BLaER1 treated with 17β-estradiol and CSF1 and Interleukin-3, amounts not matched to agents 10 nM and 100 nM (cell line): ENCODE data around the gene HINFP.
A peak's percentile ranks its signal among the peaks of the same experiment; 100 is the strongest.

Experiments used
- H3K27ac ChIP-seq, 11 experiments: shearing (Covaris generic); formaldehyde crosslinking; 2 replicates each; pipeline ENCODE4 v1.8.1; 2022
- H3K27me3 ChIP-seq, 11 experiments: shearing (Covaris generic); formaldehyde crosslinking; 2 replicates each; pipeline ENCODE4 v1.8.1; 2022
- H3K36me3 ChIP-seq, 11 experiments: shearing (Covaris generic); formaldehyde crosslinking; 2 replicates each; pipeline ENCODE4 v1.8.1; 2022
- H3K4me1 ChIP-seq, 10 experiments: shearing (Covaris generic); formaldehyde crosslinking; 2 replicates each; pipeline ENCODE4 v1.8.1; 2022
- H3K4me2 ChIP-seq, 11 experiments: shearing (Covaris generic); formaldehyde crosslinking; 2 replicates each; pipeline ENCODE4 v1.8.1; 2022
- H3K4me3 ChIP-seq, 10 experiments: shearing (Covaris generic); formaldehyde crosslinking; 2 replicates each; pipeline ENCODE4 v1.8.1; 2022
- H3K9ac ChIP-seq, 11 experiments: shearing (Covaris generic); formaldehyde crosslinking; 2 replicates each; pipeline ENCODE4 v1.8.1; 2022
- H3K9me3 ChIP-seq, 11 experiments: shearing (Covaris generic); formaldehyde crosslinking; replicated peaks in 1 of 11; 2 replicates each; pipeline ENCODE4 v1.8.1; 2022
- H4K20me1 ChIP-seq, 11 experiments: shearing (Covaris generic); formaldehyde crosslinking; 2 replicates each; pipeline ENCODE4 v1.8.1; 2022
- Cebpa-rat ChIP-seq, 11 experiments: shearing (Covaris generic); IDR thresholded peaks; 2 replicates each; pipeline ENCODE4 v1.8.1; 2022

HINFP gene

GRCh38 chr11:119153049-119153818 lies 31.9 kb downstream of the HINFP start:
- Histone ChIP-seq H3K4me2 (no peak overlapping the region), H3K27me3 (peaks cover 31 to 44% (median 40%) of the 10 kb centered on the region in 11 experiments), H3K4me1 (peaks cover 11 to 33% (median 21%) of the 10 kb centered on the region in 10 experiments), H3K9ac (no peak overlapping the region), H3K9me3 (no peaks in the 10 kb centered on the region), H3K36me3 (no peaks in the 10 kb centered on the region), H3K27ac (no peak overlapping the region), H4K20me1 (peaks cover 0 to 22% (median 2%) of the 10 kb centered on the region in 11 experiments; a peak in 6 of 22 replicates), H3K4me3 (no peak overlapping the region)
- TF ChIP-seq Cebpa-rat (IDR thresholded peaks at IDR 0.05) = no peak

DNA sequence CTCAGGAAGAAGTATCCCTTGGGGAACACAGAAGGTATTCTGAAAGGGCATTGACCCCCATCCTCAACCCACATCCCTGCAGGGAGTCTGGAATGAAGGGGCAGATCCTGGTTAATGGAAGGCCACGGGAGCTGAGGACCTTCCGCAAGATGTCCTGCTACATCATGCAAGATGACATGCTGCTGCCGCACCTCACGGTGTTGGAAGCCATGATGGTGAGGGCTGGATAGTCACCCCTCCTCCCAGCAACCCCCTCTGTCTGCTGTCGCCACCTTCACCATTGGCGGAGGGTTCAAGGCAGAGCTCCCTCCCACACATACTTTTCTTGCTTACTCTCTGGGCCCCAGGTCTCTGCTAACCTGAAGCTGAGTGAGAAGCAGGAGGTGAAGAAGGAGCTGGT lies 32.8 kb downstream of the HINFP start:
- no peak for TF ChIP-seq Cebpa-rat (IDR thresholded peaks at IDR 0.05)
- no peak overlapping the region for H3K4me2 ChIP-seq
- H3K36me3 ChIP-seq = no peaks in the 10 kb centered on the region
- H3K4me1 ChIP-seq = peaks cover 6 to 24% (median 12%) of the 10 kb centered on the region in 10 experiments
- peaks cover 22 to 35% (median 31%) of the 10 kb centered on the region in 11 experiments for H3K27me3 ChIP-seq
- no peaks in the 10 kb centered on the region for H3K9me3 ChIP-seq
- no peak overlapping the region for H3K9ac ChIP-seq
- H3K4me3 ChIP-seq = no peak overlapping the region
- H4K20me1 ChIP-seq = peaks cover 0 to 16% (median 0%) of the 10 kb centered on the region in 11 experiments; a peak in 4 of 22 replicates
- no peak overlapping the region for H3K27ac ChIP-seq

DNA sequence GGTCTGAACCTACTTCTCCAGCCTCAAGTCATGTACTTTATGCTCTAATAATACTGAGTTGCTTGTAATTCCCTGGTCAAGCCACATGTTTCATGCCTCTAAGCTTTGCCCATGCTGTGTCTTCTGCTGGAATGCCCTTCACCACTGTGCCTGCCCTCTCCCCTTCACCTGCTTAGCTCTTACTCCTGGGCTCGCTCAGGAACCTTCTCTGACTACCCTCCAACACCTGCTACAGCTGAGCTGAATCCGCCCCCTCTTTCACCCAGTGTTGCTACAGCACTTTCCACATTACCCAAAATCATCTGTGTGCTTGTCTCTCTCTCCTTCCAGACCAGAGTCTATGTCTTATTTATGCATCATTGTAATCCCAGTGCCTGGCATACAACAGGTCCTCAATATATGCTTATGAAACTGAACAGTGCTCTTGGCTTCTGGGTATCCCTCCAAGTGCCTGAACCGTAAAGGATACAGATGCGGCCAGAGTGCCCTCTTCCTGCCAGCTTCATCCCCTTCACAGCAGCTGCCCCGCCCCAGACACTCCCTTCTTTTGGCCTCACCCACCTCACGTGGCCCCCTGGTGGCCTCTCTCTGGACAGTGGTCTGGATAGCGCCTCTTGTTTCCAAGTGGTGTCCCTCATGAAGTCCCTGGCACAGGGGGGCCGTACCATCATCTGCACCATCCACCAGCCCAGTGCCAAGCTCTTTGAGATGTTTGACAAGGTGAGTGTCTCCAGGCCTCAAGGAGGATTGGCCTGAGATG lies 34.5 kb downstream of the HINFP start:
- H3K36me3 ChIP-seq = no peaks in the 10 kb centered on the region
- 0 out of 22 replicates have a peak overlapping the region, but pooled peaks of 1 of the 11 experiments have one; percentile 6 for H3K4me2 ChIP-seq
- no peak overlapping the region for H3K9ac ChIP-seq
- no peaks in the 10 kb centered on the region for H3K9me3 ChIP-seq
- H3K4me1 ChIP-seq = peaks cover 0 to 8% (median 0%) of the 10 kb centered on the region in 10 experiments; a peak in 3 of 20 replicates
- peaks cover 0 to 1% (median 0%) of the 10 kb centered on the region in 11 experiments; a peak in 2 of 22 replicates for H4K20me1 ChIP-seq
- no peak overlapping the region for H3K4me3 ChIP-seq
- H3K27me3 ChIP-seq = peaks cover 4 to 18% (median 14%) of the 10 kb centered on the region in 11 experiments
- H3K27ac ChIP-seq = no peak overlapping the region
- no peak for TF ChIP-seq Cebpa-rat (IDR thresholded peaks at IDR 0.05)

DNA sequence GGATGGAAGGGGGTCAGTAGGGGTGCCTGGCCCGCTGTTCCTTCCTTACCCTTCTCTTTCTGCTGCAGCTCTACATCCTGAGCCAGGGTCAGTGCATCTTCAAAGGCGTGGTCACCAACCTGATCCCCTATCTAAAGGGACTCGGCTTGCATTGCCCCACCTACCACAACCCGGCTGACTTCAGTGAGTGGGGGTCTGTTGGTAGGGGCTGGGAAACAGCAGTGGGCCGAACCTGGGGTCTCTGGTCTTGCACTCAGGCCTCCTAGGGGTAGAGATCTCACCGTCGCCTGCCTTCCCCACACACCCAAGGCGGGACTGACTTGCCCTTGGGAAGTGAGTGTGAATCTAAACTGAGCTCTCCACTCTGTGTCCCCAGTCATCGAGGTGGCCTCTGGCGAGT lies 35.1 kb downstream of the HINFP start:
- H3K27me3 ChIP-seq = peaks cover 0 to 12% (median 8%) of the 10 kb centered on the region in 11 experiments; a peak in 15 of 22 replicates
- H3K9me3 ChIP-seq = no peaks in the 10 kb centered on the region
- no peaks in the 10 kb centered on the region; a peak in 1 of 22 replicates for H4K20me1 ChIP-seq
- TF ChIP-seq Cebpa-rat (IDR thresholded peaks at IDR 0.05) = no peak
- no peak overlapping the region for H3K4me3 ChIP-seq
- H3K4me1 ChIP-seq = peaks cover 0 to 8% (median 0%) of the 10 kb centered on the region in 10 experiments; a peak in 3 of 20 replicates
- no peak overlapping the region for H3K4me2 ChIP-seq
- no peak overlapping the region for H3K9ac ChIP-seq
- H3K27ac ChIP-seq = no peak overlapping the region
- no peaks in the 10 kb centered on the region for H3K36me3 ChIP-seq

DNA sequence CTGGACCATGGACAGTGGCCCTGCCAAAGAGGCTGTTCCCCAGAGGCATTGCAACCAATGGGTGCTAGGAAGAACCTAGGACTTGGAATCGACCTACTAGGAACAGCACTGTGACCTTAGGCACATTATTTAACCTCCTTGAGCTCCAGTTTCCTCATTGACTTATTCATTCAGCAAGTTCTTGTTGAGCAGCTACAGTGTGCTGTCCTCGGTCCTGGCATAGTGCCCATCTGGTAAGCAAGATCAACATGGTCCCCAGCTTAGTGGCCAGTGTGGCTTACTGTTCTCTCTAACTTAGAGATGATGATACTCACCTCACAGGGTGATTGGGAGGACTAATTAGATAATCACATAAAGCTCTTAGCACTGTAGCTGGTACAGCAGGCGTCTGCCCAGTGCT lies 35.7 kb downstream of the HINFP start:
- Histone ChIP-seq H3K4me2 (no peak overlapping the region), H3K9ac (no peak overlapping the region), H3K27me3 (peaks cover 0 to 6% (median 2%) of the 10 kb centered on the region in 11 experiments; a peak in 7 of 22 replicates), H3K36me3 (no peaks in the 10 kb centered on the region), H3K27ac (no peak overlapping the region), H3K4me1 (peaks cover 0 to 8% (median 0%) of the 10 kb centered on the region in 10 experiments; a peak in 3 of 20 replicates), H3K9me3 (no peaks in the 10 kb centered on the region), H4K20me1 (no peaks in the 10 kb centered on the region; a peak in 1 of 22 replicates), H3K4me3 (no peak overlapping the region)
- no peak for TF ChIP-seq Cebpa-rat (IDR thresholded peaks at IDR 0.05)

- no peak overlapping the region for H3K4me3 ChIP-seq
- H3K36me3 ChIP-seq = no peaks in the 10 kb centered on the region
- H3K9ac ChIP-seq = no peak overlapping the region
- H4K20me1 ChIP-seq = no peaks in the 10 kb centered on the region
- no peak for TF ChIP-seq Cebpa-rat (IDR thresholded peaks at IDR 0.05)
- H3K4me1 ChIP-seq = peaks cover 0 to 8% (median 0%) of the 10 kb centered on the region in 10 experiments; a peak in 3 of 20 replicates
- no peaks in the 10 kb centered on the region for H3K27me3 ChIP-seq
- H3K4me2 ChIP-seq = no peak overlapping the region
- no peak overlapping the region for H3K27ac ChIP-seq
- no peaks in the 10 kb centered on the region for H3K9me3 ChIP-seq
Measured at GRCh38 chr11:119158467-119158866, 37.1 kb downstream of the HINFP start.

GRCh38 chr11:119160151-119160550 lies 38.8 kb downstream of the HINFP start:
- no peaks in the 10 kb centered on the region for H3K36me3 ChIP-seq
- no peak overlapping the region for H3K4me2 ChIP-seq
- H3K27me3 ChIP-seq = no peaks in the 10 kb centered on the region
- H4K20me1 ChIP-seq = no peaks in the 10 kb centered on the region
- no peaks in the 10 kb centered on the region for H3K9me3 ChIP-seq
- H3K9ac ChIP-seq = no peak overlapping the region
- no peak overlapping the region for H3K4me3 ChIP-seq
- TF ChIP-seq Cebpa-rat (IDR thresholded peaks at IDR 0.05) = no peak
- H3K27ac ChIP-seq = no peak overlapping the region
- H3K4me1 ChIP-seq = peaks cover 0 to 8% (median 0%) of the 10 kb centered on the region in 10 experiments; a peak in 3 of 20 replicates

DNA sequence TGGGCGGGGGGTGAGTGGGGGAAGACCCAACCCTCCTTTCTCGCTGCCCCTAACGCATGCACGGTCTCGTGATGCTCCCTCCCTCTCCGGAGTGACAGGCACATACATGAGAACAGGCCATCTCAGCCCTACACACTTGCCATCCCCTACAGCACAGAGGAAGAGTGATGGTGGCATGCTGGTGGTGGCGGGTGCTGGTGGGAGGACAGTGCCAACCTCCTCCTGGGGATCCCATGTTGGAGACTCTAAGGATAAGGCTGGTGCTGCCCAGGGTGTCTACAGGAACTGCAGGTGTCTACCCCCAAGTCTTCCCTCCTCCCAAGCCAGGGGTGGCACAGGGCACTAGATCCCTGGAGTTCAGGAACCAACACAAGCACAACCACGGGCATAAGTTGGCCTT lies 40.5 kb downstream of the HINFP start:
- Histone ChIP-seq H3K36me3 (no peaks in the 10 kb centered on the region), H3K9ac (no peak overlapping the region), H3K27ac (no peak overlapping the region), H4K20me1 (no peaks in the 10 kb centered on the region), H3K4me3 (no peak overlapping the region), H3K4me1 (peaks cover 8 to 13% (median 11%) of the 10 kb centered on the region in 10 experiments), H3K9me3 (no peaks in the 10 kb centered on the region), H3K27me3 (no peaks in the 10 kb centered on the region), H3K4me2 (no peak overlapping the region)
- TF ChIP-seq Cebpa-rat (IDR thresholded peaks at IDR 0.05) = no peak
